Germinal center (tissue), 1 donor: Measurements from ENCODE around the gene RIT2.

ENCODE experiments used
- DNase-seq: peaks from one replicate; pipeline ENCODE4 v3.0.0; 2012; ENCODE audit warnings: mixed read lengths, low spot score

Gene RIT2

GRCh38 chr18:43081396-43081795 lies 34.1 kb downstream of the RIT2 start:
- DNase-seq = no peak

- DNase-seq = no peak
Measured at GRCh38 chr18:43080671-43081070, 34.8 kb downstream of the RIT2 start.

DNA sequence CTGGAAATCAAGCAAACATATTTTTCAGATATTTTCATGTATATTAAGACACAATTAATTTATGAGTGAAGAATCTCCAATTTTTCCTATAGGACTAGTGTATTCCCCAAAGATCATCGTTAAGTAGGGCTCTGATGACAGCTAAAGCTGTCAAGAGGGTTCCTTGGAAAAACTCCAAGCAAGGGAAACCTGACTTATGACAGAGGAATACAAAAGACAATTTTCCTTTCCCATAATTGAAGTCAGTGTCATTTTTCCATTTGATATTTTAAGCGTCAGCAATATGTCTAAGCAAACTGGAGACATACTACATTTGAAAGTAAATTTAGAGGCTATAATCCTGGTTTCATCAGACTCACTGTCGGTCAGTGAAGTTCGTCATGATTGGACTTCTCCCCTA lies 36.1 kb downstream of the RIT2 start:
- DNase-seq = no peak

DNA sequence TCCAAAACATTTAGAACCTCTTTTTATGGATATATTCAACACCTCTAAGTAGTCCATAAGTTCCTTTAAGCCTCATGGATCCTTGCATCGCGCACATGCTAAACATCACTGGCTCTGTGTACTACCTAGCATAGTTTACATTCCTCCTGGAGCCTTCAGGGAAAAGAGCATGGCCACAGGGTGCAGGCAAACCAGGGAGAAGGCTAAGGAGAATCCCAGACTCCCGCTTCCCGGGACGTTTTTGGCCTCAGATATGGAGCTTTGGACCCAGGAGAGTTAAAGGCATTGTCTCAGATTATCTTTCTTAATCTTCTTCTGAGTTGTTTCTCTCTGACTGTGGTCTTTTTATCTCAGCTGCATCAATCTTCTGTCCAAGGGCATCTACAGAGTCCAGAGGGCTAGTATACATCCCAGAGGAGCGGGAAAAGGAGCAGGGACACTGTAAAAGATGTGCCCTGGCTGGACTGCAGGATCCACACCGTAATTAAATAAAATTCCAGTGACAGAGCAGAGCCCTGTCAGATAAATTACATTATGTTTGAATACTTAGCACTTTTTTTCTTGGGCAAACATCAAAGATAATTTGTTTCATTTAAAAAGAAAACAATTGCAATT lies 36.9 kb downstream of the RIT2 start:
- no peak for DNase-seq

DNA sequence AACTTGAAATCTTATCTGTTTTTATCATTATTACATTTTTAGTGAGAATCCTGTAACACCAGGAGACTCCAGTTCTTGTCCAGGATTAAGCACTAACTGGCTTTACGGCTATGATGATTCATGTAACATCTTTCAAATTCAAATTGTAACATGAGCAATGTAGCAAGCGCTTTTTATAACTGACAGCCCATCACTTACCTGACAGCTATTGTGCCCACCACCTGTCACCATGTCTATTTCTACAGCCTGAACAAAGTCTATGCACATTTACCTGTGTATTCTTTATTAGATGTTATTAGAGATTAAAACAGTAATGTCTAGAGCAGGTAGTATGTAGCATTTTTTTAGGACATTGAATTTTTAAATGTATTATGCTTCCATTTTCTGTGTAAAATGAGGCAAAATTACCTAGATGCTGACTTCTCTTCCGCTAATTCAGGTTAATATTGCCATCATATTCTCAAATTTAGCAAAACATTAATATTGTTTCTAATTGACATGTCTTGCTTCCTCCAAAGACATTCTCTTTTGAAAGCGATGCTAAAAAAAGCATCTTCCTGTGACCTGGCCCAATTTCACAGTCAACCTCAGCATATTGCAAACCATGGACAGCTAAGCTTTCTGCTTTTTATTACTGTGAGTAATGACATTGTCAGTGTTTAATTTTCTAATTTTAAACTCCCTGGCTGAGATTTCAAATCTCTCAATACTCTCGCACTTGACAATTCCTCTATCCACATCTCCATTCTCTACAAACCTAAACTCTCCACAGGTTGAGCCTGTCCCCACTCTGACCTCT lies 37.8 kb downstream of the RIT2 start:
- DNase-seq = no peak

GRCh38 chr18:43073771-43074170 lies 41.7 kb downstream of the RIT2 start:
- no peak for DNase-seq

GRCh38 chr18:43068781-43069180 lies 46.7 kb downstream of the RIT2 start:
- no peak for DNase-seq

- DNase-seq = no peak
Measured at GRCh38 chr18:43067570-43067969, 47.9 kb downstream of the RIT2 start.

- DNase-seq = no peak
Measured at GRCh38 chr18:43061816-43062215, 53.7 kb downstream of the RIT2 start.

DNA sequence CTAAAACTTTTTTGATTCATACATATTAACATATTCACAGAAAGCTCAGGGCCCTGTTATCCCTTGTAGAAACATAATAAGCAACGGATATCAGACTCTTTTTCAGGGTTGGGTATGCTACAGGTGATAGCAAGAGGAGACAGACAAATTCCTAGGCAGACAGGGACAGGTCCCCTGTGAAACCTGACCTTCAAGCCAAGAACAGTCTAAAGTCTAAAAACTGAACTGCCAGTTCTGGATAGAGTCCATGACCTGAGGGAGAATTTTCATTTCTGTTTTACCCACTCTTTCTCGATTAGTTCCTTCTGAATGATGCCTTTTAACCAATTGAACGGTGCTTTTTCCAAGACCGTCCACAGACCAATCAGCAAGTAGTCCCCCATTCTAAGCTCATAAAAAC lies 54.2 kb downstream of the RIT2 start:
- DNase-seq = no peak

DNA sequence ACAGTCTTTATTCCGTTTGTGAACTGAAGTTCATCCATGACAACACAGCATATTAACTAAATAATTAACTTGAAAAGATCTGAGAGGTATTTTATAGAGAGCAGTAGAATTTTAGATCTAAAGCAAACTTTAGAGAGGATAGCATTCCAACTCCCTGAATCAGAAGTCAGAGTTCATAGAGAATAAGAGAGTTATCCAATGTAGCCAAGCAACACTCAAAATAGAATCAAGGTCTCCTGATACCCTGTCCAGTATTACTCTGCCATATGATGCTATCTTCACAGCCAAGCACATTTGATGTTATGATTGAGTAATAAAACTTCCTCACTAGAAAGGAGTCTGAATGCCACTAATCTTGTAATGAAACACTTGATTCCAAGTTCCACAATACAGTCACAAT lies 55.5 kb downstream of the RIT2 start:
- DNase-seq = no peak

- DNase-seq = no peak
Measured at GRCh38 chr18:43054815-43055519, 60.5 kb downstream of the RIT2 start.

GRCh38 chr18:43049021-43049420 lies 66.5 kb downstream of the RIT2 start:
- no peak for DNase-seq

DNA sequence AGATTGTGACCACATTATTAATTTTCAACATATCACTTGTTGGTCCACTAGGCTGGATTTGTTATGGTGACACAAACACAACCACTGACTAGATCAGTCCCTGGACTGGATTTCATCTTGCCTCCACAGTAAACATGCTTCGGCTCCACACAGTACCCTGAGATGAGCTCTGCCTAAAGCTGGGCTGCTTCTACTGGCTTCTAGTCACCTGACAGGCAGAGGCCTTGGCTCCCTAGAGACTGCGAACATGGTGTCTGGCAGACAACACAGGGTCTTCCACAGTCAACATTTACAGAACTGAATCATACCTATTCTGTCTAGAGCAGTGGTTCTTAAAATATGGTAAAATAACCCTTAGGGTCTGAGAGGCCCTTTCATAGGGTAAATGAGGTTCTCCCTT lies 69.2 kb downstream of the RIT2 start:
- no peak for DNase-seq

DNA sequence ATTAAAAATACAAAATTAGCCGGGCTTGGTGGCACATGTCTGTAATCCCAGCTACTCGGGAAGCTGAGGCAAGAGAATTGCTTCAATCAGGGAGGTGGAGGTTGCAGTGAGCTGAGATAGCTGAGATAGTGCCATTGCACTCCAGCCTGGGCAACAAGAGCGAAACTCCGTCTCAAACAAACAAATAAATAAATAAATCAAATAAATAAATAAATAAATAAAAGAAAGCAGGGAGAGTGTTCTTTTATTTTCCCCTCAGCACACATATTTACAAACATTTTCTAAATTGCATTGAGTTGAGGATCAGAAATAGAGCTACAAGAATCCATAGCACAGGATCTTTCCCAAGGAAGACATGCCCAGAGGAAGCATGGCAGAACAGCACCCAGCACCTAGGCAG lies 71.9 kb downstream of the RIT2 start:
- no peak for DNase-seq

DNA sequence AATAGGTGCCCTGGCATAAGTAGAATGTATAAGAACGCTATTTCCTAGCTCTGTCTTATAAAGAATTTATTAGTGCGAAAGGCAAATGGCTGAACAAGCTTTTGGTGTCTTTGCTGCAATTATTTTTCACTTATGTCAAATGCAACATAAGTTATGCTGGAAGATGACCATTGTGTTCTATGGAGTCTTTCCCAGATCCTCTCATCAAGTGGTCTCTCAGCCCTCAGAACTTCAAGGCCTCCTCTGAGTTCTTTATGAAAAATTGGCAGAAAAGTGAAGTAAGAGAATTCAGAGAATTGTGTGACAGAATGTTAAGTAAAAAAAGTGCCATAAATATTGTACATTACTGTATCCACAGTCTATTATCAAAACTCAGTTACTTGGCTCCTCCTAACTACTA lies 75.2 kb downstream of the RIT2 start:
- no peak for DNase-seq

DNA sequence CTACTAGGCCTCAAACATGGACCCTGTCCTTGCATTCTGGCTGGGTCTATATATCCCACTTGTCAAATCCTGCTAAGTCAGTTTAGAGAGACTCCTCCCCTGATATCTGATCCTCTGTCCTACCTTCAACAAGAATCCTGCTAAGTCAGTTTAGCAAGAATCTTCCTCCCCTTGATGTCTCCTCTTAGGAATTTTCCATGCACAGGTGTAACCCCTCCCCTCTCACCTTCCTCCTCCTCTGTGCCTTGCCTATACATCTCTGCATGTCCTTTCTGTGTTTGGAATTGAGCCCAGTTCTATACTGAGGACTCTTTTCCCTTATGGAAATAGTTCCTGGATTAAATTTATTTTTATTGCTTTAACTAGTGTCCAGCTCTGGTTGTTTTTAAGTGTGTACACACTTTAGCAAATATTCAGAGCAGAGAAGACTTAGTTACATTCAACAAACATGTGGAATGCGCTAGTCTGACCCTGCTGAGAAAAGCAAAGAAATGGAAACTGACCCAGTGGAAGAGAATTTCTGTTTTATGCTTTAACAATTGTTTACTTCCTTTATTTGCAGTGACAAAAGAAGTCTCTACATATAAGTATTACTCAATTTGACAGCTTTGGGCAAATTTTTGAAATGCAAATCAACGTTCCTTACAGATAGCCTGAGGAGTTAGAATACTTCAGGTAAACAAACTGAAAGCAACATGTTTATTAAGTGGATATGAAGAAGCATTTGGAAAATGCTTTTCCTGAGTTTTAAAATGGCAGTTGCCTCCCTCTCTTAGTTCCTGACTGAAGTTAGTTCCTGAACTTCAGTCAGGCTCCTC lies 80.6 kb downstream of the RIT2 start:
- no peak for DNase-seq

GRCh38 chr18:43031169-43031568 lies 84.3 kb downstream of the RIT2 start:
- DNase-seq = no peak

DNA sequence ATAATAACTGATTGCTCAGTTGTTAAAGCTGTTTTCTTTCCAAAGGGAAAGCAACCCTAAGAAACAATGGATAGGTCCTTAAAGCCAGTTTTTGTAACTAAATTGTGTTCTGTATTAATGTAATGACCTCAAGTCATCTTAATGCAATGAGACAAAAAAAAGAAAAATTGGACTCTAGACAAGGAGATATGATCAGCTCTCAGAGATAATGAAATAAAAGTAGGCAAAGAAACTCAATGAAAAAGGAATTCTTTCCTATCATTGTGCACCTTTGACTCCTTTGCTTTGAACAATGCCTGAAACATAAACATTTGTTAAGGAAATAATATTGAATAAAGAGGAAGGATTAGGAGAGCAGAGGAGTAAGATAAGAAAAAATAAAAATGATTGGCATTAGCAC lies 86.1 kb downstream of the RIT2 start:
- no peak for DNase-seq

DNA sequence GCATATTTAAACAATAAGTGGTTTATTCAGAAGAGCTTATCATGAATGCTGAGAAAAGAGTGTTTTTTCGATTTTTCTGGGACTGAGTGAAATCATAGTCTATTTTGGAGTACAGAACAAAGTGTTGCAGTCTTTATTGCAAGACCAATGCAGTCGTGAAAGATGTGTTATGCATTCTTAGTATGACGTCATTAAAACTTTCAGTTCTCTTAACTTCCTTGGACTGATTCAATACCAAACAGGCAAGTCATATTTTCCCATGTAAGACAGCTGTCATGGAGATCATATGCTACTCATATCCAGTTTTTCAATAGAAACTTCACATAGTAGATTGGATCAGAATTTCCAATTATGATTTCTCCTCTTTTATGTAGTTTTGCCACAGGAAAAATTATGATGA lies 92.6 kb downstream of the RIT2 start:
- DNase-seq = no peak

DNA sequence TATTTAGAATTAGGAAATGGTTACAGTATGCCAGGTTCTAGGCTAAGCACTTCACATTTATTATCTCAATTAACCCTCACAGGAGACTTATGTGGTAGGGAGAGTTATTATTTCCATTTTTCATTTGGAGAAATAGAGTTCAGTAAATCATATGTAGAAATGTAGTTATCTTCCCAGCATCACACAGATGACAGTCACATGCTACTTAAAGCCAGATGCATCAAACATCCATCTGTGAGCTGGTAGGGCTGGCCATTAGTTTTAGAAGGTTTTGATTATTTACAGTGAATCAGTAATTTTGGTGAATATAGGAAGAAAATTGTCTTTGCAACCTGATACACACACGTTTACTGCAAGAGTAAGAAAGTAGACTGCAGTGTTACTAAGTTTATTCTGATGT lies 97.9 kb downstream of the RIT2 start:
- DNase-seq = no peak

DNA sequence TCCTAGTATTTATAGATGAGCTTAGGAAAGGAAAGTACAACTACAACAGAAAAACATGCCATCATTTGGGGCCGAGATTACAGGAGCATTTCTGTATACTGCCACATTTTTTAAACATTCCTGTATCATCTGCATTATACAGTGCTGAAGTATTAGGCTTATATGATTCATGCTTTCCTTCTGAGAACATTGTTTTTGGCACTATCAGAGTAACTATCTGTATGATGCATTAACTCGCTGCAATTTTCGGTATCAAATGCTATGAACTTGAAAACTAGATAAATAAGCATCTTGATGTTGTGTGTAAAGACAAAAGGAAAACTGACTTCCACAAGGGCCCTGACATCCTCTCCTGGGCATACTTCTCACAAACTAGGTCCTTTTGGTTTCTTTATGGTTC lies 102.0 kb downstream of the RIT2 start:
- no peak for DNase-seq

DNA sequence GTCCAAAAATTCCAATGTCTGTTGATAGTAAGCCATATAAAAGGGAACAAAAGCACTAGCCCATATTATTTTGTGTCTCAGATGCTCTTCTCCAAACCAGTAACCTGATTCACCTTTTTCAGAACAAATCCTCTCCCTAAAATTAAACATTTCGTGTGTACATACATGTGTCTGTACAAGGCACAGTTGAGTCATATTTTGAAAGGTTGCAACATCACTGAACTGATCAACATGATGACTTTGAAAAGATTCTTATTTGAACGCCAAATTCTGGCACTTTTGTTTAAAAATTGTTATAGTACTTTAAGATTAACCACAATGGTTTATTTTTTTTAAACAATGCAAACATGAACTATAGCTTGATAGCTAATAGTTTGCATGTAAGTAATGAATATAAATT lies 102.5 kb downstream of the RIT2 start:
- DNase-seq = no peak
